SU-DHL-6 (cell line): ENCODE results near the gene ELN.

Experiments used
- H2AFZ ChIP-seq: fragments of 200-600 bp; sonication (generic); 2 replicates; pipeline ENCODE4 v1.6.1; 2014; ENCODE audit warnings: low read depth, mild to moderate bottlenecking, moderate library complexity, mixed read lengths, antibody characterized with exemption, low read length; ENCODE audit not compliant: severe bottlenecking
- H3F3A ChIP-seq: fragments of 200-600 bp; shearing (Covaris generic); 2 replicates; pipeline ENCODE4 v1.6.0; 2016; ENCODE audit warnings: antibody characterized with exemption, mild to moderate bottlenecking; ENCODE audit not compliant: insufficient read depth
- H3K27ac ChIP-seq: fragments of 200-600 bp; sonication (generic); 2 replicates; pipeline ENCODE4 v1.5.1; 2016; ENCODE audit warnings: low read depth, mild to moderate bottlenecking, low read length, moderate library complexity, mixed read lengths
- H3K27me3 ChIP-seq: fragments of 200-600 bp; sonication (generic), shearing (Covaris generic); 2 replicates; pipeline ENCODE4 v1.6.0; 2014; ENCODE audit warnings: mild to moderate bottlenecking, low read length
- H3K36me3 ChIP-seq: fragments of 200-600 bp; sonication (generic); 2 replicates; pipeline ENCODE4 v1.6.1; 2014; ENCODE audit warnings: mild to moderate bottlenecking, low read length, mixed read lengths
- H3K4me2 ChIP-seq: fragments of 300-600, 200-600 bp; shearing (Covaris generic), sonication (generic); 2 replicates; pipeline ENCODE4 v1.6.0; 2014; ENCODE audit warnings: low read length, low read depth, mild to moderate bottlenecking; ENCODE audit not compliant: poor library complexity, severe bottlenecking
- H3K4me3 ChIP-seq: fragments of 200-600 bp; sonication (generic); 2 replicates; pipeline ENCODE4 v1.5.1; 2014; ENCODE audit warnings: antibody characterized with exemption, low read length, mild to moderate bottlenecking, mixed read lengths; ENCODE audit not compliant: insufficient read depth, poor library complexity, severe bottlenecking
- H3K79me2 ChIP-seq: fragments of 200-600 bp; sonication (generic); 2 replicates; pipeline ENCODE4 v1.6.1; 2014; ENCODE audit warnings: mild to moderate bottlenecking, low read length, moderate library complexity; ENCODE audit not compliant: insufficient read depth
- H3K9ac ChIP-seq: fragments of 200-600 bp; sonication (generic); 2 replicates; pipeline ENCODE4 v1.7.0; 2014; ENCODE audit warnings: mild to moderate bottlenecking, low read length
- H3K9me2 ChIP-seq: fragments of 200-600 bp; sonication (generic); replicated peaks from 2 replicates; pipeline ENCODE4 v1.6.1; 2014; ENCODE audit warnings: low read length; ENCODE audit not compliant: insufficient read depth
- H3K9me3 ChIP-seq: fragments of 200-600 bp; sonication (generic); 2 replicates; pipeline ENCODE4 v1.6.1; 2014; ENCODE audit warnings: low read length, mixed read lengths; ENCODE audit not compliant: insufficient read depth
- H4K20me1 ChIP-seq: fragments of 200-600 bp; sonication (generic); 2 replicates; pipeline ENCODE4 v1.6.1; 2014; ENCODE audit warnings: low read depth, mild to moderate bottlenecking, antibody characterized with exemption, low read length, moderate library complexity, mixed read lengths
- CTCF ChIP-seq: fragments of 200-600 bp; sonication (generic); IDR thresholded peaks from one replicate; pipeline ENCODE4 v1.5.1; 2017; ENCODE audit warnings: antibody characterized with exemption, mild to moderate bottlenecking, low read length, moderate library complexity; ENCODE audit not compliant: insufficient read depth, poor library complexity, severe bottlenecking
- EZH2phosphoT487 ChIP-seq: fragments of 200-600 bp; sonication (generic), shearing (Covaris generic); conservative IDR thresholded peaks from 2 replicates; pipeline ENCODE4 v1.6.1; 2018; ENCODE audit warnings: mild to moderate bottlenecking, antibody characterized with exemption, low read length, moderate library complexity, mixed read lengths

The ELN gene

GRCh38 chr7:74064696-74065095 lies 36.7 kb downstream of the ELN start:
- Histone ChIP-seq H3K27me3 (no peaks in the 10 kb centered on the region), H3K9me3 (no peaks in the 10 kb centered on the region), H4K20me1 (no peaks in the 10 kb centered on the region), H3K4me3 (no peak overlapping the region), H3F3A (no peaks in the 10 kb centered on the region), H3K4me2 (no peak overlapping the region), H3K9ac (no peak overlapping the region), H3K9me2 (no peaks in the 10 kb centered on the region), H2AFZ (no peak overlapping the region), H3K79me2 (no peaks in the 10 kb centered on the region), H3K27ac (no peak overlapping the region), H3K36me3 (no peaks in the 10 kb centered on the region)
- no peak for TF ChIP-seq EZH2phosphoT487
- TF ChIP-seq CTCF = no peak

DNA sequence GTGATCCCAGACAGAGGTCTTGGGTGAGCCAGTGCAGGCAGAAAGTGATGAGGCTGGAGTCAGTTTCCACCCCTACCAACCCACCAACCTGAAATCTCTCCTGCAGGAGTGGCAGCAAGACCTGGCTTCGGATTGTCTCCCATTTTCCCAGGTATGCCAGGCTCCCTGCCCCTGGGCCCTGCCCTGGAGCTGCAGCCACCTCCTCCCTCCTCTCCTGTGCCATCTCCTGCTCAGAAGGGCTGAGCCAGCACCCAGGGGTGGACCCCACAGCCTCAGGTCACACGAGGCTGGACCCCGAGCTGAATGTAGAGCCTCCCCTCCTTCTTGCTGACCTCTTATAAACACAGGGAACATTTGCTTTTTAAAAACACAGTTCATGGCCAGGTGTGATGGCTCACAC lies 38.7 kb downstream of the ELN start:
- Histone ChIP-seq H3K79me2 (no peaks in the 10 kb centered on the region), H4K20me1 (no peaks in the 10 kb centered on the region), H2AFZ (no peak overlapping the region), H3K9me3 (no peaks in the 10 kb centered on the region), H3K4me3 (no peak overlapping the region), H3F3A (no peaks in the 10 kb centered on the region), H3K4me2 (no peak overlapping the region), H3K9ac (no peak overlapping the region), H3K27ac (no peak overlapping the region), H3K9me2 (no peaks in the 10 kb centered on the region), H3K36me3 (no peaks in the 10 kb centered on the region), H3K27me3 (no peaks in the 10 kb centered on the region)
- no peak for TF ChIP-seq CTCF

DNA sequence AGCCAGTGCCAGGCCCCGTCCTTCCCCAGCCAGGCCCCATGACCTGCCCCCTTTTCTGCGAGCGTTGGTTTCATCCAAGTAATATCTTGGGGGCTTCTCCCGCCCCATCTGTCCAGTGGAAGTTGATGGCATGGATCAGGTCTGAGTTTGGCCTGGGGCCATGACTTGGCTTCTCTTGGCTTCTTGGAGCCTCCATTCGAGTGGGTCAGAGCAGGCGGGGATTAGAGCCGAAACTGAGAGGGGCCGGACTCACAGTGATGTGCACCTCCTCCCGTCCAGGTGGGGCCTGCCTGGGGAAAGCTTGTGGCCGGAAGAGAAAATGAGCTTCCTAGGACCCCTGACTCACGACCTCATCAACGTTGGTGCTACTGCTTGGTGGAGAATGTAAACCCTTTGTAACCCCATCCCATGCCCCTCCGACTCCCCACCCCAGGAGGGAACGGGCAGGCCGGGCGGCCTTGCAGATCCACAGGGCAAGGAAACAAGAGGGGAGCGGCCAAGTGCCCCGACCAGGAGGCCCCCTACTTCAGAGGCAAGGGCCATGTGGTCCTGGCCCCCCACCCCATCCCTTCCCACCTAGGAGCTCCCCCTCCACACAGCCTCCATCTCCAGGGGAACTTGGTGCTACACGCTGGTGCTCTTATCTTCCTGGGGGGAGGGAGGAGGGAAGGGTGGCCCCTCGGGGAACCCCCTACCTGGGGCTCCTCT lies 40.6 kb downstream of the ELN start:
- TF ChIP-seq EZH2phosphoT487 (no peak), CTCF (no peak)
- Histone ChIP-seq H3K36me3 (no peaks in the 10 kb centered on the region), H3K9me2 (no peaks in the 10 kb centered on the region), H3K9me3 (no peaks in the 10 kb centered on the region), H3K27ac (no peak overlapping the region), H3K9ac (no peak overlapping the region), H4K20me1 (no peaks in the 10 kb centered on the region), H3K4me2 (no peak overlapping the region), H3F3A (no peaks in the 10 kb centered on the region), H3K4me3 (no peak overlapping the region), H2AFZ (no peak overlapping the region), H3K27me3 (no peaks in the 10 kb centered on the region), H3K79me2 (no peaks in the 10 kb centered on the region)
